ENCODE results near the gene HECW1.

- no peak for TF ChIP-seq POLR2A (IDR thresholded peaks at IDR 0.05)
- TF ChIP-seq CTCF (IDR thresholded peaks at IDR 0.05): no peak
These were observed 282.1 kb downstream of the HECW1 start for GRCh38 chr7:43394441-43395130.

All from heart left ventricle (tissue), 13 donors.